ENCODE measurements around the gene CREB3.

Gene CREB3

GRCh38 chr9:35750256-35750531 lies 17.7 kb downstream of the CREB3 start:
- no peak for DNase-seq

DNA sequence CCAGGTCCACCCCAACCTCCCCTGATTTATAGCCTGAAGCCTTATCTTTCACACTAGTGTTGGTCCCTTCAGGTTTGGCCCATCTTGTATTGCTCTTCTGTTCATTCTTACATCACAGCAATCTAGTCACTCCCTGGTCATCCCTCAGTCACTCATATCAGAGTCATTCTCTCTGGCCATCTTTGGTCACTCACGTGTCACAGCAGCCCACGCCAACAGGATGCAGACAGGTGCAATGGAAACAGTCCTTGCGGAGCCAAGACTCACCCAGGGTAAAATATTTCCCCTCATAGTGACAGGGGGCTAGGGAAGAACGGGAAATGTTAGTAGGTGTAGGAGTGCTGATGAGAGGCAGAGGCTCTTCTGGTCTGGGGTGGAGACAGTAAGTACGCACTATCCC lies 21.0 kb downstream of the CREB3 start:
- DNase-seq = no peak

DNA sequence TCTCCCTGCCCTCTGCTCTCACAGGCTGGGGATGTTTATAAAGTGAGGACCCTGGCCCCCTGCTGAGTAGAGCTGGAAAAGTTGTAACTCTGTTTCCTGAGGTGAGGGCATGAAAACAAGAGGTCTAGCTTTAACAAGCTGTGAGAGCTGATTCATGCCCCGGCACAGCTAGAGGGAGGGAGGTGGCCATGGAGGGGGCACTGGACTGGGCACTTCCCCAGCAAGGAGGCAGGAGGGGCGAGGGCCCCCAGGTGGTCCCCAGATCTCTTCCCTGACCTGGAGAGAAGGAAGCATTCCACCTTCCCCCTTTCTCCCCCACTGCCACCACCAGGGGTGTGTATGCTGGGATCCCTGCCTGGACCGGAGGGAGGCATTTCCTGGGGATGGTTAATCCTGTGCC lies 21.8 kb downstream of the CREB3 start, which contains the start of gene MSMP:
TSS of gene MSMP (minus strand) at position 13 of the 400 bp plus-strand sequence. CDS start 147 bp downstream, outside the sequence.
- DNase-seq = no peak

- no peak for DNase-seq
Observed at GRCh38 chr9:35755071-35755470, 22.6 kb downstream of the CREB3 start.

- peak; percentile 60 for DNase-seq
Observed at GRCh38 chr9:35756275-35757225, 24.1 kb downstream of the CREB3 start.

GRCh38 chr9:35757226-35757891 lies 24.9 kb downstream of the CREB3 start:
- peak; percentile 60 for DNase-seq

GRCh38 chr9:35757892-35758275 lies 25.4 kb downstream of the CREB3 start:
- DNase-seq = no peak

DNA sequence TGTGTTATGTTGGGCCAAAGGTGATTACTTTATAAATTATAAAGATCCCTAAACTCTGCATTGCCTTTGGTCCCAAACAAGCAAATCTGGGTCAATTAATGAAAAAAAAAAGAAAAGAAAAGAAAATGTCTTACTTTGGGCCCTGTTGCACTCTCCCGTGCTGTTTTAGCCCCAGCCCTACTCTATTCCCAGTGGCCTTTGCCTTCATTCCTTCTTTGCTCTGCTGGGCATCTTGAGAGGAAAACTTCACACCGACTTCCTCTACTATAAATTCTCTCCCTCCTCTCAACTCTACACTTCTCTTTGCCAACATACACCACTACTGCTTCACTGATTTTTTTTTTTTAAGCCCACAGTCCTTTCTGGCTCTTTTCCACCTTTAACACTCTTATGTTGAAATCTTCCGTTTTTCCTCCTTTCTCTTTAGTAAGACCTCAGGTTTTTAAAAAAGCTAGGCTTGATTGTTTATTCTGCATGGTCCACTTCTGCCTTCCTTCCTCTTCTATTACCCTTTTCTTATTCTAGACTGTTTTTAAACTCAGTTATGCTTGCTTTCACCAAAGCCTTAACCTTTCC lies 26.1 kb downstream of the CREB3 start:
- no peak for DNase-seq

DNA sequence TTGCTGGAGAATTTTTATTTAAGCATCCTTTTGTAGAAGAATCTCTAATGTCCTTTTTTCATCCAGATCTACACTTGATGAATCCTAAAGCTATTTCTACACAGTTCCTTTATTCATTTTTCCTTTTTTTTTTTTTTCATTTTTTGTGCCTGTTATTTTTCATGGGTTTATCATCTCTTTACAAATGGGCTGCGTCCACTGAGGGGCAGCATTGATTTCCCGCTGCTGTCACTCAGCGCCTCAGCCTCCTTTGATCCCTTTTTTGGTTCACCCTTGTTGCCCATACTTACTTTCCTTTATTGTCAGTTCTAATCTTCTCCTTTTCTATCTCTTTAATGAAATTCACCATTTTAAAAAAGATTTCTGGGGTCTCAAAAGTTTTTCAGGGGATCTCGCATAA lies 27.3 kb downstream of the CREB3 start:
- no peak for DNase-seq

- peak; percentile 59 for DNase-seq
Observed at GRCh38 chr9:35760651-35761050, 28.2 kb downstream of the CREB3 start.

GRCh38 chr9:35763181-35763580 lies 30.7 kb downstream of the CREB3 start:
- no peak for DNase-seq

DNA sequence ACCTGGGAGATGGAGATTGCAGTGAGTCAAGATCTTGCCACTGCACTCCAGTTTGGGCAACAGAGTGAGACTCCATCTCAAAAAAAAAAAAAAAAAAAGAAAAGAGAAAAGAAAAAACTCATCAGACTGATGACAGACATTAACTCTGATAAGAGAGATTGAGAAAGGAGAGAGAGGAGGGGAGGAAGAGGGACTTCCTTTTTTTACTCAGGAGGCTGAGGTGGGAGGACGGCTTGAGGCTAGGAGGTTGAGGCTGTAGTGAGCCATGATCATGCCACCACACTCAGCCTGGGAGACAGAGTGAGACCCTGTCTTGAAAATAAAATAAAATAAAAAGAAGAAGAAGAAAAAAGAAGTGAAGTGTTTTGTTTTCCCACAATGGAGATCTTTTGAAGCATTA lies 31.3 kb downstream of the CREB3 start:
- DNase-seq = no peak

- DNase-seq = no peak
Observed at GRCh38 chr9:35766997-35767396, 34.5 kb downstream of the CREB3 start.

DNA sequence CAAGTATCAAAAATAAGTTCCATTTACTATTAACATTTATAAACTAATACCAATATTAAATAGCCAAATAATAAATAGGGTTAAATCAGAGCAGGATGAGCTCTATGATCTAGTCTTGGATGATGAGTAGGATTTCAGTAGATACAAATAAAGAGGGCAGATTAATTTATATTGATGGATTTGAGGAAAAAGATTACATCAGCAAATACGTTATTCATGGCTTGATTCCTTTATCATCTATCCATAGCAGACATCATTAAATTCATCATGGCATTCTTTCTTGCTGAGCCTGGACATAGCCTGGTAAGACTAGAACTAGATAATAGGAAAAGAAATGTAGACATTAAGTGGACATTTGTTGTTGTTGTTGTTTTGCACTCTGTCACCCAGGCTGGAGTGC lies 35.0 kb downstream of the CREB3 start:
- DNase-seq = no peak

DNA sequence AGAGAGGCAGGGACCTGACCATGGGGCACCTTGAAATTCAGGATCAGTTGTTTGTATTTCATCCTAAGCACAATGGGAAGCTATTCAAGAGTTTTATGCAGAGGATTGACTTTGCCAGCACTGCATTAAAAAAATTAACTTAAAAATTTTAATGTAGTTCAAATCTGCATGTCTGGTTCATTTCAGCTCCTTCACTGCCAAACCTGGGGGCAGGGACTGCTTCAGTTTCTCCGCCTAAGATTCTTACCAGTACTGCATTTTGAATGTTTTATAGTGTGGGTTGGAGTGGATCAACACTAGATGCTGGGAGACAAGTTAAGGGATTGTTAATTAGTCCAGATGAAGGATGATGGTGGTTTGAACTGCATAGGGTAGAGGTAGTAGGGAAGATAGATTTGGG lies 37.3 kb downstream of the CREB3 start:
- no peak for DNase-seq

- DNase-seq = no peak
Observed at GRCh38 chr9:35771075-35771433, 38.6 kb downstream of the CREB3 start.

GRCh38 chr9:35771534-35771933 lies 39.1 kb downstream of the CREB3 start:
- DNase-seq = peak; percentile 73

- DNase-seq = peak; percentile 49
Observed at GRCh38 chr9:35771943-35772342, 39.5 kb downstream of the CREB3 start.

DNA sequence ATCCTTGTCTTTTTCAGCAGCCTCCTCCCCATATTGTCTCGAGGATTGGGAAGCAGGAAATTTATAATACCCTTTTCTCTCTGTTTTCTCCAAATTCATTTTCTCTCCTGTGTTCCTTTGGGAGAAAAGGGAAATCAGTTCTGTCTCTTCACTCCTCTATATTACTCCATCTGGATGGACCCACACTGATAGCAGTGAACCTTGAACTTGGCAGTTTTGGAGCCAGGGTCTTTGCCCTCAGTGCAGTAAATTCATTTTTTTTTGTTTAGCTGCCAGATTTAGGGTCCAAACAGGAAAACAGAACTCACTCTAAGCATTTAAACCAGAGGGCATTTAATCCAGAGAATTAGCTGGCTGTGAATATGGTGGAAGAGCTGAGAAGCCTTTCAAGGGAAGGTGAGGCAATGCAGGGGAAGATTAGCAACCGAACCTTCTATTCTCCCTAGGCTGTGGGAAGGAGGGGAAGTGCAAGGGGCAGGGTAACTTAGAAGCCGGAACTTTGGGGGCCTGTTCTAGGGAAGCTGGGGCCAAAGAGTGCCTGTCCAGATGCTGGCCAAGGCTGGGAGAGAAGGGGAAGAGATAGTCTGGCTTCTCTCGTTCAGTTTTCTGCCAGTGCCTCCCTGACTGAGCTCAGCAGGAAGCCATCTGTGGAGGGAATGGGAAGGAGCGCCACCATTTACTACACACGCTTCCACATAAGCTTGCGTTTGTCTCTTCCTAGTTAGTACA lies 42.6 kb downstream of the CREB3 start:
- DNase-seq = peak; percentile 10

DNA sequence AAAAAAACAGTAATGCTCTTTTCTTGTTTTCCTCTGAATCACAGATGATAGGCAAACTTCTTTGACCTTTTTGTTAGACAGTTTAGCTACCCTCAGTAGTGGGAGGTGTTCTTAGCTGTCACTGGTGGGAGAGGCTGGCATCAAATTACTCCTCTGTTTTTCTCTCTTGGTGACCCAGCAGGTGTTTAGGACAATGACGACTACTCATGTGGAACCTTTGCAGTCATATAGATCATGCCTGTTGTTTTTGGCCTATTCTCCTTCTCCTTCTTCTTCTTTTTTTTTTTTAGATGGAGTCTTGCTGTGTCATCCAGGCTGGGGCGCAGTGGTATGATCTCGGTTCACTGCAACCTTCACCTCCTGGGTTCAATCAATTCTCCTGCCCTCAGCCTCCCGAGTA lies 43.6 kb downstream of the CREB3 start:
- DNase-seq = peak; percentile 85

DNA sequence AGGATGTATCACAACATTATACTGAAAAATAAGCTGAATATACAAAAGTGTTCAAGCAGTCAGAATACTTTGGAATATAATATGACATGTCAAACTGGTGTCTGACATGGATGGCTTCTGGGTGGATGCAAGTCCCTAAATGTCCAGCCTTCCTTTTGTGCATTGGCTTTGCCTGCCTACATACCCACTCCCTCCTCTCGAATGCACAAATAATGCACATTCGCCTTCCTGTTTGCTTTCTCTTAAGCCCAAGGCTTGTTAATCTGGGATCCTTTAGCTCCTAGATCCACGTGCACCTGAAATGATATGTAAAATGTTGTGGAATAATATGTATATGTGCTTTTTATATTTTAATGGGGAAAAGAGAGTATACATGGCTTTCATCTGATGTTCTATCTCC lies 46.0 kb downstream of the CREB3 start:
- no peak for DNase-seq

DNA sequence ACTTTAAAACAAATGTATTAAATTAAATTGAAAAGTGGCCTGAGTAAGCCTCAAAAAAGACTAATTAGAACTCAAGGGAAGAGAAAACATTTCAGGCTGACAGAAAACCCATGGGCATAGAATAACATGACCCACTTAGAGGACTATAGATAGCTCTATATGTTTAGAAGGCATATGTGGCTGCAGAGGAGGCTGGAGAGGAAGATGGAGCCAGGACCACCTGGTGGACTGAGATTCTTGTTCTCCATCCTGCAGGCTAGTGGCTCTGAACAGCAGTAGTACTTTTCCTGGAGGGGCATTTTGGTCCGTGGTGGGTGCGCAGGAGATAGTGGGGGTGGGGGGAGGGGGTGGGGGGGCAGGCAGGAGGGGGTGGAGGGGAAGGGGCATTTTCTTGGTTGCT lies 48.6 kb downstream of the CREB3 start:
- no peak for DNase-seq

- no peak for DNase-seq
Observed at GRCh38 chr9:35783418-35783817, 51.0 kb downstream of the CREB3 start.
